ENCODE data around the gene ATP5PO. TPM values are rescaled to one million over a fixed set of nuclear protein-coding genes. Genes with fewer than 3 reads are reported as not detected.

The ATP5PO gene
- total RNA-seq, 2 experiments from 2014 or later = 167 TPM

DNA sequence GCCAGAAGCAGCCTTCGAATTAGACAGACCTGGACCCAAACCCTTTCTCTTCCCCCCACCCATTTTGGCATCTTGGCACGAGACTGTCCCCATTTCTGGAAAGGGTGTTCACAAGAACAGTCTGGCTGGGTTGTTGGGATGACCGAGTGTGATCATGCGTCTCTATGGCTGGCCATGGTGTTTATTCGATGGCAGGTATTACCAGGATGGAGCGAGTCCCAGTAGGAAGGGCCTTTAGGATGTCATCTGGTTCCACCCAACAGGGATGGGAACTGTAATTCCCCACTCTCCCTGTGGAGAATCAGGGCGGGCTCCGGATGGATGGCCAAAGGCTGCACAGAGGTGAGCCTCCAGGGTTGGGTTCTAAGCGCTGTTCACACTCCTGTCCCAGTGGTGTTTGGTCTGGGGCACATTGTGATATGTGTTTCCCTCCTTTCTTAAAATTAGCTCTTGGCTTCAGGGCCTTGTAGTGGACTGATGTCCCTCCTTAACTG lies 33.4 kb upstream of the ATP5PO start:
- H3K27me3 Mint-ChIP-seq = no peaks in the 10 kb centered on the region
- DNase-seq (no peak), ATAC-seq (ENCODE audit: low read depth) (peak; percentile 0)
- peak overlapping the region; percentile 76 for H3K4me3 Mint-ChIP-seq
- peaks cover 32% of the 10 kb centered on the region for H3K36me3 Mint-ChIP-seq
- H3K4me1 Mint-ChIP-seq = peaks cover 60% of the 10 kb centered on the region
- H3K27ac Mint-ChIP-seq = peak overlapping the region; percentile 98
- POLR2A ChIA-PET = interaction anchor here (0.6 to 4.1 kb wide), 25 partner anchors 8 to 537 kb away, joined by 3 to 121 read pairs (median 8); partner anchors contain the start of genes MRPS6 and SLC5A3
- H3K9me3 Mint-ChIP-seq = peaks cover 2% of the 10 kb centered on the region

DNA sequence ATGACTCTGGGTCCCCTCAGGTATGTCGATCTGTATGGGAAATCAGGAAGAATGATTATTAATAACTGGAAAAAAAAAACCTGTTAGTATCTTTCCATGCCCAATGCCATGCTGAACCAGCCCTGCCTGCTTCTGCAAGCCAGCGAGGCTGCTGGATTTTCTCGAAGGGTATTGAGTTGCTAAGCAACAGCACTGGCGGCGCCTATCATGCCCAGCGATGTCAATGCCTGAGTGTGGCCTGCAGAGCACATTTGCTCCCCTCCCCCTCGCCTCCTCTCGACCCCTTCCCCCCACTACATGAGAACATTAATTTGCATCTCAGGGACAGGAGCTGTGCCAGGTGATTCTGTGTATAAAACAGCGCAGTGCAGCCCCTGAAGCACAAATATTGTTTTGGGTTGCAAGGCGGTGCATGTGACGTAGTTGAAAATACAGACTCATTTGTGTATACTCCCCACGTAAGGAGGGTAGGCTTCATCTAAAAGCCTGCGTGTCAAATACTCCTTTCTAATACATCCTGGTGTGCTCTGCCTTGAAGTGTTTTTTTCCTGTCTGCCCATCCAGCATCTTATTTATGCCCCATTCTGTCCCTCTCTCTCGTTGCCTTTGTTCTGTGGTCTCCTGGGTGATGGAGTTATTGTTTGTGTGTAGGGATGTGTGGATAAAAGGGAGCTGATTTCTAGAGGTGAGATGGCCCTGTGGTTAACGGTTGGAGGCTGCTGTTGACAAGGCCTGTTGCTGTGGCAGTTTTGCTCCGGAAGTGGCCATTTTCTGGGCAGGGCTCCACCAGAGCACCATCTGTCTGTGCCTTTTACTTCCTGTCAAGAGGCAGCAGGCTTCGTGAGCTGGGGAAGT lies 32.7 kb upstream of the ATP5PO start:
- Mint-ChIP-seq H3K27ac (peak overlapping the region; percentile 98), H3K27me3 (no peaks in the 10 kb centered on the region), H3K9me3 (peaks cover 2% of the 10 kb centered on the region), H3K36me3 (peaks cover 37% of the 10 kb centered on the region), H3K4me1 (peaks cover 60% of the 10 kb centered on the region), H3K4me3 (peak overlapping the region; percentile 76)
- DNase-seq (peak; percentile 80), ATAC-seq (ENCODE audit: low read depth) (peak; percentile 59)
- POLR2A ChIA-PET = interaction anchor here (0.6 to 4.1 kb wide), 29 partner anchors 9 to 690 kb away, joined by 3 to 121 read pairs (median 6); partner anchors contain the start of genes MRPS6 and SLC5A3

DNA sequence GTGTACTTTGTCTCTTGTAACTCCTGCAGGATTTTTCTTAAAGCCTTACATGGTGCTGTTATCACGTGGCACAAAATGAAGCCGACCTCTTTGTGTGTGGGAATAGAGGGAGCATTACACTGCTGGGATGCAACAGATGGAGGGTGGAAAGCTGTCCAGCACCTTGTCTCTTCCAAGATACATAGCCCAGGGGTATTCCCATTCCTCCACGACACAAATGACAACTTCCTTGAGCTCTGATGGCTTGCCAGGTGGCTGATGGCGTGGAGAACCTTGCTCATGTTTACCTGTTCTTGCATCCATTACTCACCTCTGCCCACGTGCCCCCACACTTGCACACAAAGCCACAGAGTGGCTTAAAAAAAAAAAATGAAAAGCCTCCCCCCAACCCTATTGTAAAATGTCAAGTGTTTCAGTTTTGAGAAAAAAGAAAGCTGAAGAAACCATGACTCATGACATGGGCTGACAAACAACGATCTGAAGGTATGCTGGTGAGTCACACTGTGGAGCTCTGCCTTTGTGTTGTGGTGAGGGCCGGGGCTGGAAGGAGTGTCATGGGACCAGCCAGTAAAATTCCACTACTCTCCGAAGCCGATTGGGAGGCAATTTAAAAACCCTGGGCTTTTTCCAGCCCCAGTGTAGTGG lies 32.0 kb upstream of the ATP5PO start:
- H3K36me3 Mint-ChIP-seq = peaks cover 37% of the 10 kb centered on the region
- no peaks in the 10 kb centered on the region for H3K27me3 Mint-ChIP-seq
- H3K4me3 Mint-ChIP-seq = peak overlapping the region; percentile 76
- DNase-seq = peak; percentile 70
- H3K27ac Mint-ChIP-seq = peak overlapping the region; percentile 98
- peaks cover 2% of the 10 kb centered on the region for H3K9me3 Mint-ChIP-seq
- ATAC-seq (ENCODE audit: low read depth) = peak; percentile 65
- POLR2A ChIA-PET = interaction anchor here (0.6 to 4.1 kb wide), 19 partner anchors 10 to 691 kb away, joined by 3 to 121 read pairs (median 9); partner anchors contain the start of genes MRPS6 and SLC5A3
- H3K4me1 Mint-ChIP-seq = peaks cover 55% of the 10 kb centered on the region

DNA sequence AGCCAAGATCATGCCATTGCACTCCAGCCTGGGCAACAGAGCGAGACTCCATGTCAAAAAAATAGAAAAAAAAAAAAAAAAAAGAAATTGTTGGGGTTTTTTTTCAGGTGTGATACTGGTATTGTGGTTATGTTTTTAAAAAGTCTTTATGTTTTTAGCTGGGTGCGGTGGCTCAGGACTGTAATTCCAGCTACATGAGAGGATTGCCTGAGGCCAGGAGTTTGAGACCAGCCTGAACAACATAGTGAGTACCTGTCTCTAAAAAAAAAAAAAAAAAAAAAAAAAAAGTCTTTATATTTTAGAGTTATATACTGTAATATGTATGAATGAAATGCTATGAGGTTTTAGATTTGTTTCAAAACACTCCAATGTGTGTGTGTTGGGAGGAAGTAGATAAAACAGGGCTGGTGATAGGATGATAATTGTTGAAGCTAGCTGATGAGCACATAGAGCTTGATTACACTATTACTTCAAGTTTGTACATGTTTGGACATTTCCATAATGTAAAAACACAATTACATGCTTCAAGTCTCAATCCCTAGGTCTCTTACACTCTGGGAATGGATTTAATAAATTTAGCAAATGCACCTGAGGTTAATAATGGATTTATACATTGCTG lies 30.2 kb upstream of the ATP5PO start:
- Mint-ChIP-seq H3K4me1 (peaks cover 50% of the 10 kb centered on the region), H3K27me3 (no peaks in the 10 kb centered on the region), H3K36me3 (peaks cover 43% of the 10 kb centered on the region), H3K27ac (peak overlapping the region; percentile 50), H3K9me3 (peaks cover 2% of the 10 kb centered on the region), H3K4me3 (no peak overlapping the region)
- ATAC-seq (ENCODE audit: low read depth) (no peak), DNase-seq (no peak)
- POLR2A ChIA-PET = interaction anchor here (0.7 to 1.1 kb wide), 3 partner anchors 14 to 404 kb away, joined by 3 to 9 read pairs (median 4); no protein-coding TSS in a partner anchor

DNA sequence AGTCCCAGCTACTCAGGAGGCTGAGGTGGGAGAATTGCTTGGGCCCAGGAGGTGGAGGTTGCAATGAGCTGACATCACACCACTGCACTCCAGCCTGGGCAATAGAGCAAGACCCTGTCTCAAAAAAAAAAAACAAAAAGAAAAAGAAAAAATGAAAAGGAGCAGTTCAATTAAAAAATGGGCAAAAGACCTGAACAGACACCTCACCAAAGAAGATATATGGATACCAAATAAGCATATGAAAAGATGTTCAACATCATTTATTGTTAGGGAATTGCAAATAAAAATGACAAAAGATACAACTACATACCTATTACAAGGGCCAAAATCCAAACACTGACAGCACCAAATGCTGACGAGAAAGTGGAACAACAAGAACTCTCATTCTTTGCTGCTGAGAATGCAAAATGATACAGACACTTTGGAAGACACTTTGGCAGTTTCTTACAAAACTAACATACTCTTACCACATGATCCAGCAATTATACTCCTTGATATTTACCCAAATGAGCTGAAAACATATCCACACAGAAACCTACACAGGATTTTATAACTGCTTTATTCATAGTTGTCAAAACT lies 28.7 kb upstream of the ATP5PO start:
- Mint-ChIP-seq H3K27me3 (no peaks in the 10 kb centered on the region), H3K4me1 (peaks cover 43% of the 10 kb centered on the region), H3K4me3 (no peak overlapping the region), H3K27ac (no peak overlapping the region), H3K36me3 (peaks cover 53% of the 10 kb centered on the region), H3K9me3 (peaks cover 2% of the 10 kb centered on the region)
- POLR2A ChIA-PET = no interaction called here
- DNase-seq (no peak), ATAC-seq (ENCODE audit: low read depth) (no peak)

DNA sequence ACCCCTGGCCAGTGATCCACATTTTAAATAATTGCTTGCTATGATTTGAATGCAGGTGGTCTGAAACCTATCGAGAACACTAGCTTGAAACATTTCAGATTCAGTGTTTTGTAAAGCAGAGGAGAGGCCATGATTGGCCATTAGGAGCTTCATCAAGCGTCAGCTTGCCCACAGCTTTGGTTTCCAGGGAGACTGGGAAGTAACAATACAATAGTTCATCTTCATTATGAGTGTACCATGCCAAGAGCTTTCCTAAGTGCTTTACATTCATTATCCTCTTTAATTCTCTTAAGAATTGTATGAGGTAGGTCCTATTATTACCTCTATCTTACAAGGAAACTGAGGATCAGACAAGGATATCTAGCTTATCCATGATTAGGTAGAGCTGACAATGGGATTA lies 27.7 kb upstream of the ATP5PO start:
- no peak overlapping the region for H3K27ac Mint-ChIP-seq
- DNase-seq (no peak), ATAC-seq (ENCODE audit: low read depth) (no peak)

DNA sequence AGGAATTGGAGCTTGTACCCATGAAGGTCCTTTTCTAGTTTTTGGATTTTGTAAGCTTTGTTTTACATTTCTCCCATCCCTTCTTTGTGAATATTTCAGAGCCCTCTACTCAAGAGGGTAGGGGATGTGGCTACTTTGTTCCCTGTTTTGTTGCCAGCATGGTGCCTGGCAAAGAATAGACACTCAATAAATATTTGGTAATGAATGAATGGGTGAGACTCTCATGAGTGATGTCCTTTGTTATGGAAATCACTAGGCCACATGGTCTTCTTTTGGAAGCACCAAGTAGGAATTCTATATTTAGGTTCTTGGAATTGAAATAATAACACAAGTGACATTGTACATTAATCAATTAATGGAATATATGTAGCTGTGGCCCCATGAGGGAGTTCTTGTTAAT lies 26.8 kb upstream of the ATP5PO start:
- Mint-ChIP-seq H3K4me3 (no peak overlapping the region), H3K9me3 (peaks cover 5% of the 10 kb centered on the region), H3K27ac (no peak overlapping the region), H3K27me3 (no peaks in the 10 kb centered on the region), H3K4me1 (peaks cover 36% of the 10 kb centered on the region), H3K36me3 (peaks cover 63% of the 10 kb centered on the region)
- no peak for DNase-seq
- ATAC-seq (ENCODE audit: low read depth) = no peak
- POLR2A ChIA-PET = interaction anchor here (1.0 to 1.4 kb wide), 2 partner anchors 8 to 131 kb away, joined by 3 to 8 read pairs; partner anchors contain the start of genes MRPS6 and SLC5A3

More for the DNA sequence above, 27.7 kb upstream of the ATP5PO start:
- POLR2A ChIA-PET = interaction anchor here (0.6 to 1.4 kb wide), 3 partner anchors 9 to 130 kb away, joined by 3 to 8 read pairs (median 5); partner anchors contain the start of genes MRPS6 and SLC5A3
- Mint-ChIP-seq H3K36me3 (peaks cover 62% of the 10 kb centered on the region), H3K4me3 (no peak overlapping the region), H3K9me3 (peaks cover 5% of the 10 kb centered on the region), H3K27me3 (no peaks in the 10 kb centered on the region), H3K4me1 (peaks cover 38% of the 10 kb centered on the region)

DNA sequence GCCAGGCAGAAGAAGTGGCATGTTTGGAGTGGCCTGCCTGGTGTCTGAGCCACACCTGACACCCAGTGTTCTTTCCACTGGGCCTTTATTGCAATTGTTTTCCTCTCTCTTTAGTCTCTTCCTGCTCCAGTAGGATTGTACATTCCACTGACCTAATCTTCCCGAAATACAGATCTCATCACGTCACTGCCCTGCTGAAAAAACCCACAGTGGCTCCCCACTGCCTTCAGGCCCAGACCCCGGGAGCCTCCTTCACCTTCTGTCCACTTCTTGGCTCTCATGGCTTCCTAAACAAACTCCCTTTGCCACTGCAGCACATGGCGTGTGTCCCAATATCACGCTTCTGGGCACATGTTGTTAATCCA lies 25.3 kb upstream of the ATP5PO start:
- Mint-ChIP-seq H3K27me3 (no peaks in the 10 kb centered on the region), H3K4me3 (no peak overlapping the region), H3K4me1 (peaks cover 35% of the 10 kb centered on the region), H3K36me3 (peaks cover 62% of the 10 kb centered on the region), H3K27ac (no peak overlapping the region), H3K9me3 (peaks cover 5% of the 10 kb centered on the region)
- POLR2A ChIA-PET = no interaction called here
- DNase-seq (no peak), ATAC-seq (ENCODE audit: low read depth) (no peak)

DNA sequence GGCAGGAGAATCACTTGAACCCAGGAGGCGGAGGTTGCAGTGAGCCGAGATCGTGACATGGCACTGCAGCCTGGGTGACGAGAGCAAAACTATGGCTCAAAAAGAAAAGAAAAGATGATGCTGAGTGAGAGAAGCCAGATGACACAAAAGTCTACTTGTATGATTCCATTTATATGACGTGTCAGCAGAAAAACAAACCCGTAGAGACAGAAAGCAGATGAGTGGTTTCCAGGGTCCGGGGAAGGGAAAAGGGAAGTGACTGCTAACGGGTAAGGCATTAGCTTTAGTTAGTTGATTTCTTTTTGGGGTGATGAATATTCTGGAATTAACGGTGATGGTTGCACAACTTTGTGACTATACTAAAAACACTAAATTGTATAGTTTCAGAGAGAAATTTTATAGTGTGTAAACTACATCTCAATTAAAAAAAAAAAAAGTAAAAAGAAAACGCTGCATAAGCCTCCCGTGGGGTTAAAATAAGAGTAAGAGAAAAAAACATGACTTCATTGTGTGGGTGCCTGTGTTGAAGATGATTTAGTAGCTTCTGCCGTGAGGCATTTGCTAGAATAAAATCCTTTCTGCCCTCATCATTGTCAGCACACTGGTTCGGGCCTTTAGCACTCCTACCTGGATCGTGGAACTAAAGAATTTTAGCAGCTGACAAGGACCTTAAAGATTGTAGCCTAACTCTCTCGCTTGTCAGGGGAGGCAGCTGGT lies 24.7 kb upstream of the ATP5PO start:
- Mint-ChIP-seq H3K27ac (no peak overlapping the region), H3K4me1 (peaks cover 39% of the 10 kb centered on the region), H3K27me3 (no peaks in the 10 kb centered on the region), H3K4me3 (no peak overlapping the region), H3K9me3 (peaks cover 5% of the 10 kb centered on the region), H3K36me3 (peaks cover 62% of the 10 kb centered on the region)
- ATAC-seq (ENCODE audit: low read depth) (no peak), DNase-seq (no peak)
- POLR2A ChIA-PET = interaction anchor here (0.7 to 4.7 kb wide), 2 partner anchors 8 to 133 kb away, joined by 4 to 107 read pairs; partner anchors contain the start of genes MRPS6 and SLC5A3

DNA sequence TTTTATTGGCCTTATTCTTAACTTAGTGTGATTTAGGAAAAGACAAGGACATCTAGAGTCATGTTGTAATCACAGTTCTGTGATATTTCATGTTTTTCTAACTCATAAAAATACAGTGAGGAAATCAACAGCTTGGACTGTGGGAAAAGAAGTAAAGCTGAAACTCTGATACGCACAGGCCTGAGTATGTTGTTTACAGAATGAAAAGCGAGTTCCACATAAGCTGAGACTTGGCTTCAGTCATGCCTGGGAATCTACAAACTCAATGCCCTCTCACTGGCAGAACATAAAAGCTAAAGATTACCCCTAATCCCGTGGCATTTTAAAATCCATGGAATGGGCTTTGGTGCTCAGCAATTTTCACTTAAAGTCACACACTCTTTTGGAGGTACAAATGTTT lies 23.6 kb upstream of the ATP5PO start:
- POLR2A ChIA-PET = interaction anchor here (4.7 kb wide), 1 partner anchor 9 kb away, joined by 107 read pairs; no protein-coding TSS in a partner anchor
- Mint-ChIP-seq H3K4me3 (no peak overlapping the region), H3K27me3 (no peaks in the 10 kb centered on the region), H3K27ac (peak overlapping the region; percentile 6), H3K36me3 (peaks cover 59% of the 10 kb centered on the region), H3K4me1 (peaks cover 45% of the 10 kb centered on the region), H3K9me3 (peaks cover 3% of the 10 kb centered on the region)
- ATAC-seq (ENCODE audit: low read depth) (no peak), DNase-seq (no peak)

DNA sequence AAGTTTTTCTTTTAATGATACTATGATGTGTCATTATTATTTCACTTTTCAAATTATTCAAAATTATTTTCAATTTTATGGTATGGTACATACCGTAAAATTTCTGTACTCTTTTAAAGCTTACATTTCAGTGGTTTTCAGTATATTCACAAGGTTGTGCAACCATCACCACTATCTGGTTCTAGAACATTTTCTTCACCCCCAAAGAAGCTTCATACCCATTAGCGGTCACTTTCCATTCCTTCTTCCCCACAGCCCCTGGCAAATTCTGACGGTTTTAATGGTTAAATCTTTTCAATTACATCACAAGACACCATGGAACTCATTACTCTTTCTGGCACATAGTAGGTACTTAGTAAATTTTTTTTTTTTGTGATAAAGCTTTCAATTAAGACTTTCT lies 22.8 kb upstream of the ATP5PO start:
- DNase-seq (no peak), ATAC-seq (ENCODE audit: low read depth) (no peak)
- Mint-ChIP-seq H3K4me1 (peaks cover 47% of the 10 kb centered on the region), H3K4me3 (no peak overlapping the region), H3K36me3 (peaks cover 51% of the 10 kb centered on the region), H3K27ac (peak overlapping the region; percentile 63), H3K9me3 (peaks cover 3% of the 10 kb centered on the region), H3K27me3 (no peaks in the 10 kb centered on the region)
- POLR2A ChIA-PET = interaction anchor here (4.7 kb wide), 1 partner anchor 10 kb away, joined by 107 read pairs; no protein-coding TSS in a partner anchor

DNA sequence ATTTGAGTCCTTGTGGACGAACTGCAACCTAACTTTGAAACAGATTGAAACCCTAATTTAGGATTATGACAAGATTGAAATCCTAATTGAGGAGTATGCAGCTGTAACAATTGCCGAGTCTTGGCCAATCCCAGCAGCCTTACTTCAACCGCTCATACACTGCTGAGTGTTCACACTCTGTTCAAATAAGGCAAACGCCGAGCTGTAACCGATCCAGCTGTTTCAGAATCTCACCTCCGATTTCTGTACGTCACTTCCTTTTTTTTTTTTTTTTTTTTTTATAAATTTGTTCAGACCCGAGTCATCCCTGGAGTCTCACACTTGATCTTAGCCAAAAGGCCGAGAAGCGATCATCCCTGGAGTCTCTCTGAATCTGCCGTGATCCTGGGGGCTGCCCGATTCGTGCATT lies 22.3 kb upstream of the ATP5PO start:
- Mint-ChIP-seq H3K36me3 (peaks cover 47% of the 10 kb centered on the region), H3K4me3 (peak overlapping the region; percentile 16), H3K27ac (peak overlapping the region; percentile 87), H3K27me3 (no peaks in the 10 kb centered on the region), H3K9me3 (peaks cover 3% of the 10 kb centered on the region), H3K4me1 (peaks cover 50% of the 10 kb centered on the region)
- ATAC-seq (ENCODE audit: low read depth) (peak; percentile 28), DNase-seq (no peak)
- POLR2A ChIA-PET = interaction anchor here (4.7 kb wide), 1 partner anchor 11 kb away, joined by 107 read pairs; no protein-coding TSS in a partner anchor
